Stimulated activated CD4-positive, alpha-beta T cell treated with anti-CD3 and anti-CD28 coated beads, Interleukin-12 subunit alpha, Interleukin-12 subunit beta, amount 100 ng/mL, for 4 hours (primary cell): Measurements from ENCODE around the gene ALG14.

ENCODE experiments used
- DNase-seq: peaks from one replicate; pipeline ENCODE4 v3.0.0-alpha.2; 2020

The ALG14 gene

GRCh38 chr1:94979656-94980581 is 92.8 kb downstream of the ALG14 start:
- DNase-seq = no peak

- no peak for DNase-seq
These were observed 93.6 kb downstream of the ALG14 start for GRCh38 chr1:94979131-94979530.

GRCh38 chr1:94978401-94978800 is 94.3 kb downstream of the ALG14 start:
- no peak for DNase-seq

- DNase-seq = no peak
These were observed 95.7 kb downstream of the ALG14 start for GRCh38 chr1:94976971-94977548.

- no peak for DNase-seq
These were observed 97.9 kb downstream of the ALG14 start for GRCh38 chr1:94974824-94975223.

- no peak for DNase-seq
These were observed 98.5 kb downstream of the ALG14 start for GRCh38 chr1:94974241-94974640.

GRCh38 chr1:94973309-94973922 is 99.3 kb downstream of the ALG14 start:
- no peak for DNase-seq

GRCh38 chr1:94971491-94971924 is 101.2 kb downstream of the ALG14 start:
- DNase-seq = no peak

GRCh38 chr1:94970783-94971182 is 102.0 kb downstream of the ALG14 start:
- no peak for DNase-seq

GRCh38 chr1:94969137-94969536 is 103.6 kb downstream of the ALG14 start:
- DNase-seq = no peak

- no peak for DNase-seq
These were observed 106.7 kb downstream of the ALG14 start for GRCh38 chr1:94966033-94966432.

- DNase-seq = no peak
These were observed 108.9 kb downstream of the ALG14 start for GRCh38 chr1:94963864-94964263.

- DNase-seq = peak; percentile 3
These were observed 110.1 kb downstream of the ALG14 start for GRCh38 chr1:94962409-94963265.

GRCh38 chr1:94961988-94962387 is 110.8 kb downstream of the ALG14 start:
- no peak for DNase-seq

GRCh38 chr1:94961582-94961981 is 111.2 kb downstream of the ALG14 start:
- DNase-seq = no peak

GRCh38 chr1:94958081-94958480 is 114.7 kb downstream of the ALG14 start:
- DNase-seq = no peak

GRCh38 chr1:94955767-94956632 is 116.8 kb downstream of the ALG14 start:
- no peak for DNase-seq

GRCh38 chr1:94954263-94955220 is 118.2 kb downstream of the ALG14 start:
- no peak for DNase-seq

GRCh38 chr1:94953746-94954145 is 119.0 kb downstream of the ALG14 start:
- no peak for DNase-seq

GRCh38 chr1:94953107-94953506 is 119.6 kb downstream of the ALG14 start:
- DNase-seq = no peak

GRCh38 chr1:94952539-94952938 is 120.2 kb downstream of the ALG14 start:
- no peak for DNase-seq
